Measurements from ENCODE around the gene ADGRA1.

DNA sequence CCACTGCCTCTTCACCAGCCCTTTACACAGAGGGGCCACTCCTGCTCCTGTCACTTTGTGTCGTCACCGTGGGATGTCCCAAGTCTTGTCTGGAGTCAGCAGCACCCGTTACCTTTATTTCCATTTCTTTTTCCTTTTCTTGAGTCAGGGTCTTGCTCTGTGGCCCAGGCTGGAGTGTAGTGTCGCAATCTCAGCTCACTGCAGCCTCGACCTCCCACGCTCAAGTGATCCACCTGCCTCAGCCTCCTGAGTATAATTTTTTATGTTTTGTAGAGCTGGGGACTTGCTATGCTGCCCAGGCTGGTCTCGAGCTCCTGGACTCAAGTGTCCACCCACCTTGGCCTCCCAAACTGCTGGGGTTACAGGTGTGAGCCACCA is 28.6 kb upstream of the ADGRA1 start:
- TF ChIP-seq POLR2A (IDR thresholded peaks at IDR 0.05; ENCODE audit: low read length) (no peak), GATA1 (IDR thresholded peaks at IDR 0.05; ENCODE audit: low read depth, low read length) (no peak)
